Measurements from ENCODE around the gene SCAF8.
A peak's percentile ranks its signal among the peaks of the same experiment; 100 is the strongest.
"Not testable (repeated sequence)": the region's sequence is repeated elsewhere in the genome, so short reads cannot be mapped to it uniquely, and the experiment has no call there.

SCAF8 gene, protein sequence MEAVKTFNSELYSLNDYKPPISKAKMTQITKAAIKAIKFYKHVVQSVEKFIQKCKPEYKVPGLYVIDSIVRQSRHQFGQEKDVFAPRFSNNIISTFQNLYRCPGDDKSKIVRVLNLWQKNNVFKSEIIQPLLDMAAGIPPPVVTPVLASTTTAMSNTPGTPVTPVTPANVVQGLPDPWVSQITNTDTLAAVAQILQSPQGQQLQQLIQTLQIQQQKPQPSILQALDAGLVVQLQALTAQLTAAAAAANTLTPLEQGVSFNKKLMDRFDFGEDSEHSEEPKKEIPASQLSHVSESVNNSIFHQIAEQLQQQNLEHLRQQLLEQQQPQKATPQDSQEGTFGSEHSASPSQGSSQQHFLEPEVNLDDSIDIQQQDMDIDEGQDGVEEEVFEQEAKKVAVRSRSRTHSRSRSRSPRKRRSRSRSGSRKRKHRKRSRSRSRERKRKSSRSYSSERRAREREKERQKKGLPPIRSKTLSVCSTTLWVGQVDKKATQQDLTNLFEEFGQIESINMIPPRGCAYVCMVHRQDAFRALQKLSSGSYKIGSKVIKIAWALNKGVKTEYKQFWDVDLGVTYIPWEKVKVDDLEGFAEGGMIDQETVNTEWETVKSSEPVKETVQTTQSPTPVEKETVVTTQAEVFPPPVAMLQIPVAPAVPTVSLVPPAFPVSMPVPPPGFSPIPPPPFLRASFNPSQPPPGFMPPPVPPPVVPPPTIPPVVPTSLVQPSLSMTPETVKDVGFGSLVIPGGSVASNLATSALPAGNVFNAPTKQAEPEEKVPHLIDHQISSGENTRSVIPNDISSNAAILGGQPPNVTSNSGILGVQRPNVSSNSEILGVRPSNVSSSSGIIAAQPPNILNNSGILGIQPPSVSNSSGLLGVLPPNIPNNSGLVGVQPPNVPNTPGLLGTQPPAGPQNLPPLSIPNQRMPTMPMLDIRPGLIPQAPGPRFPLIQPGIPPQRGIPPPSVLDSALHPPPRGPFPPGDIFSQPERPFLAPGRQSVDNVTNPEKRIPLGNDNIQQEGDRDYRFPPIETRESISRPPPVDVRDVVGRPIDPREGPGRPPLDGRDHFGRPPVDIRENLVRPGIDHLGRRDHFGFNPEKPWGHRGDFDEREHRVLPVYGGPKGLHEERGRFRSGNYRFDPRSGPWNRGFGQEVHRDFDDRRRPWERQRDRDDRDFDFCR (N-terminal part only)

DNA sequence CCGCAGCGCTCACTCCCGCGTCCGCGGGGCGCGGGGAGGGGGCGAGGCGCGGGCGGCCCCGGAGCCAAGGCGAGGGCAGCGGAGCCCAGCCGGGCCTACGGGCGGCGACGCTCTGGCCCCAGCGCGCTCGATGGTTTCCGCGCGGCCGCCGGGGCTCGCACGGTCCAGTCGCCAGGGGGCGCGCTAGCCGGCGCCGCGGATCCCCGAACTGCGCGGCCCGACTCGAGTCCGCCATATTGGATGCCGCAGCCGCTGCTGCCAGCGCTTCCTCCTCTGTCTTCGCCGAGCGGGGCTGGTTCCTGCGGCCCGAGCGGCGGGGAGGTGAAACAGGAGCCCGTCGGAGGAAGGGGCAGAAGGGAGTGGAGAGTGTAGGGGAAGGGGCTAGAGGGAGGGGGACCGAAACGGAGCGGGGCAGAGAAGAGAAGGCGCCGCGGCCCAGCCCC, at the start of gene SCAF8:
TSS of gene SCAF8 (plus strand) at position 234 of the 443 bp plus-strand sequence. CDS start 485 bp downstream, outside the sequence.
- peak; percentile 81 for DNase-seq (ENCODE audit: low read depth)

DNA sequence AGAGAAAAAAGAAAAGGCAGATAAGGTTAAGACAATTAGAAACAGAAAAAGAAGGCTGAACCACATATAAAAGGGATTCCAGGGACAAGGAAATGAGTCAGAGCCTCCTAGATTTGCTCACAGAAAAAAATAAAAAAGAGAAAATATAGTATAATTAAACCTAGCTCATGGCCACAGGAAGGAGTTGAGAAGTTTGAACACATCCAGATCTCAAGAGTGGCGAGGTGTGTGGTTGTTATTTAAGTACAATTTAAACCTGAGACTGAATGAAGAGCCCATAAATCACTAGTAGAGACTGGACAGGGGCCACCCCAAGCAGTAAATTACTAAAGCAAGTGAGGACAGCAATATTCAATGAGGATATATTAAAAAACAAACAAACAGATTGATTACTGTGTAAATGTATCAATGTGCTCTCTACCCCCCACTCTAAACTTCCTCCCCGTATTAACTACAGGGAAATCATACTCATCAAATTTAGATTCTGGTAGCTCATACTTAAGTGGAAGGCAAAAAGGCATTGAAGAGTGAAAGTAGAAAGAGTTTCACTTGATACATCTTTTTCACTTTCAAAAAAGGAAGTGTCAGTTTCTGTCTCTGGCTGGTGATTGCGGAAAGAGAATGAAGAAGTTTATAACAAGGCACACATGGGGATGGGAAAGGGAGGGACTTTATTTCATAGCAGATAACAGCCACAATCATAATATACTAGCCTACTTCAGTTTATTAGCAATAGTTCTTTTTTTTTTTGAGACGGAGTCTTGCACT, 49.3 kb upstream of the SCAF8 start:
- no peak for DNase-seq (ENCODE audit: low read depth)

DNA sequence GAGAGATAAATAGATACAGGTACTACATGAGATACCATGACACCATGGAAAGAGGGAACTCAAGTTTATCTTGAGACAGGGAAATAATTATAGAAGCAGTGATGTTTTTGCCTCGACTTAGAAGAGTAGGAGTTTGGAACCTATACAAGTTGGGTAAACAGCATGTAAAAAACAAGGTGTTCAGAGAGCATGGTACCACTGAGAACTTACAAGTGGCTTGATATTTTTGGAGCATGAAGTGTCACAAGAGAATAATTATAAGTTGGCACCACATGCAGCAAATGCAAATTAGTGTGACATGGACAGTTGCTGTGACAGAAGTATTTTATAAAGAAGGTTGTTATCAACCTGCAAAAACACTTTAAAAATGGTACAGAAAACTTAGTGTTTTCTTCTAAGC, 47.1 kb upstream of the SCAF8 start:
- no peak for DNase-seq (ENCODE audit: low read depth)

DNA sequence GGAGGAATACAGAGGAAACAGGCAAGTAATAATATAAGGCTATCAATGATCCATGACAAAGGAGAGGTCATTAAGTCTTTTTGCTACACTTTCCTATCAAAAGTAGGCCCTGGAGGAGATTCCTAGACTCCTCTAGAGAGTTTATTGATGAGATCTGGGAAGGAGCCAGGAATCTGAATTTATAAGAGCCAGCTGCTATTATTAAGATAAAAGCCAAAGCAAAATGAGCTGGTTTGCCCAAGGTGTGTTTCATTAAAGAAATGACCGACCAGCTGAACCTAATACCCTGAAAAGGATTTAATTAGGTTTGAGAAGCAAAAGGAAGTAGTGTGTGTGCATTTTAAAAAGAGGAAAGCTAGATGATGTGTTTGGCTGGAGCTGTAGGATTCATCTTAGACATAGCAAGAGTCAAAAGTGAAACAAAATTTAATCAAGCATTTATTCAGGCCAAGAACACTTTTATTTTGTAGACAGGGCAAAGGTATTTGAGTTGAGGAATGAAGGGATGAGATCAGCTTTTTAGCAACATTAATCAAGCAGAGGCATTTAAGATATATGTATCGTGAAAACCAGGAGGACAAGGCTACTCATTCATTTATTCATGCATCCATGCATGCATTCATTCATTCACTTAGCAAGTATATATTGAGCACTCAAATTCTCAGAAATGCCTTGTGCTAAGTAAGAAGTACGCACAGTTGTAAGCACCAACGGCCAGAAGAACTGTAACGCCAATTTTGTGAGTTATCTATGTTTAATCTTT, 43.5 kb upstream of the SCAF8 start:
- DNase-seq (ENCODE audit: low read depth) = no peak

DNA sequence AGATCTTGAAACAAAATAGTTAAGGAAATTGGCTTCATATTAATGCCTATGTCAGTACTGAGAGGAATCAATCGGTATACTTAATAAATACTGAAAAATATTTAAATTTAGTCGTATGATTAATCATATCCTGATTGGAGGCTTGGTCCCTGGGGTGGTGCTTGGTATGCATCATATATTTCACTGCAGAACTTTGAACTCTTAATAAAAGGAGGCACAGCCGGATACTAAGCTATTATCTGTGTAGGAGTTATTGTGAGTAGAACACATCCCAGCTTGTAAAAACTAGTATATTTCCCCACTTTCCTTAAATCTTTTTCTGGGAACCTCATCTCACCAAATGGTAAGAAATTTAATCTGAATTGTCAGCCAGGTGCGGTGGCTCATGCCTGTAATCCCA, 42.4 kb upstream of the SCAF8 start:
- no peak for DNase-seq (ENCODE audit: low read depth)

DNA sequence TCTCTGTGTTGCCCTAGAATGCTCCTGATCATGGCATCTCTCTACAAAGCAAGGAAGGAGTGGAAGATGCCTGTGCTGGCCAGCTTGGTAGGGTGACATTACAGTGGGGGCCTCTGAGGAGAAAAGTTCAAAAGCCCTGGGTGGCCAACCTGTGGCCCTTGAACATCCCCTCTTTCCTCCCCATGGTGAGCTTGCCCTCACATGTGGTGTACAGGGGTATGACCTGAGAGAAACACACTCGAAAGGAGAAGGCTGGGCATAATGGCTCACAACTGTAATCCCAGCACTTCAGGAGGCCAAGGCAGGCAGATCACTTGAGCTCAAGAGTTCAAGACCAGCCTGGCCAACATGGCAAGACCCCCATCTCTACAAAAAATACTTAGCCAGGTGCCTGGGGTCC, 36.6 kb upstream of the SCAF8 start:
- no peak for DNase-seq (ENCODE audit: low read depth)

DNA sequence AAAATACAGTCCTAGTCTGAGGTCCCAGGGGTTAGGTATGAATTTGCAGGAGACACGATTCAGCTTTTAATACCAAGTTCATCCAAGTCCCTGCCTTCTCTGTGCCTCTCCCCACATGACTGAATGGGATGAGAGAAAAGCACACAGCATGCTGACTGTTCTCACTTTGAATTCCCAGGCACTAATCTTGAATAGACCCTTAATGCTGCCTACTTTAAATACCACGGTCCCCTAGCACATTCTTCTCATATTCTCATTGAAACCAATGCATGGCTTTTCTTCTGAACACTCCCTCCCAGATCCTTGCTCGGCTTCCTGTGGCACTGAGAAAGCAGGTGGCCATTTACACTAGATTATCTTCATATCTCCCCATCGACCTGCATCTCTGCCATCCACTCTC, 30.1 kb upstream of the SCAF8 start:
- no peak for DNase-seq (ENCODE audit: low read depth)

DNA sequence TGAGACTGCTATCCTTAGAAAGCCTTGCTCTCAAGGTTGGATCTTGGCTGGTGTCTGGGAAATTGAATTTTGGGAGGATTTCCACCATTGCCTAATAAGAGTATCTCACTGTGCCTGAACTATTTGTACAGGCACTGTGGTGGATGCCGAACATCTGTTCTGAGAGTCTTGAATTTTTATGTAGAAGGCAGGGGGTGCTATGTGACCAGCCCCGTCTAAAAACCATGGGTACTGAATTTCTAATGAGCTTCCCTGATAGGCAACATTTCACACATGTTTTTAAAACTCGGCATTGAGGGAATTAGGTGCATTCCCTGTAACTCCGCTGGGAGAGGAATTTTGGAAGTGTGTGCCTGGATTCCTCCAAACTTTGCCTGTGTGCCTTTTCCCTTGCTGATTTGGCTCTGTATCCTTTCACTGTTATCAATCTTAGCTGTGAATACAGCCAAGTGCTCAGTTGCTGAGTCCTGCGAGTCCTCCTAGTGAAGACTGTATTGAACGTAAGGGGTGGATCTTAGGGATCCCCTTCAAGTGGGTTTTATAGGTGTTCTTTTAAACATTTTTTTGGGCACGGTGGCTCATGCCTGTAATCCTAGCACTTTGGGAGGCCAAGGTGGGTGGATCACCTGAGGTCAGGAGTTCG, 27.6 kb upstream of the SCAF8 start:
- no peak for DNase-seq (ENCODE audit: low read depth)

DNA sequence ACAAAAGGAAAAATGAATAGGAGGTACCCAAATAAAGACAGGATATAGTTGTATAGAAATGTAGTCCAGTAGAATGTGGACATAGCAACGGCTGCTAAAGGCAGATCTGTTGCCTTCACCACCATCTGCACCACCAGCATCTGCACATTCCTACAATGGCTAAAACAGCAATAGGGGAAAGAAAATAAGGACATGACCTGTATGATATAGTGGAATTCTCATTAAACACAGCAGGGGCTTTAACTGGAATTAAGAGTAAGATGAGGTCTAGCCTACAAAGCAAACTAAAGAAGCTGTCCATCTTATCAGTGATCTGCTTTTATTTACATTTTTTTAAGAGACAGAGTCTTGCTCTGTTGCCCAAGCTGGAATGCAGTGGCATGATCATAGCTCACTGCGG, 26.8 kb upstream of the SCAF8 start:
- no peak for DNase-seq (ENCODE audit: low read depth)

DNA sequence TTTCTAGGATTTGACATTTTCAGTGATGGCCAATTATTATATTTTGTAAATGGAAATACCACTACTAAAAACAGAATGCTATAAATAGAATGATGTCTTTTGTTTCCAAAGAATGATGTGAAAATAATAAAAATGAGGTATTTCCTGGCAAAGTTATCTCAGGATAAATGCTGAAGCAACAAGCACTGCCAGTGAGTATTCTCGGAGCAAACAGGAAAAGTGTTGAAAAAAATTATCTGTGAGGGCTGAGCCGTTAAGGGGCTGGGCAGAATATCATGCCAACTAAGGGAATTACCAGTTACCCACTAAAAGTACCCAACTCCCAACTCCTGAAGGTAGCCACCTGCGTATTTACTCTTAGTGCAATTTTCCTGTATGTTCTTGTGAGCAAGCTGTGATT, 23.6 kb upstream of the SCAF8 start:
- DNase-seq (ENCODE audit: low read depth) = no peak

DNA sequence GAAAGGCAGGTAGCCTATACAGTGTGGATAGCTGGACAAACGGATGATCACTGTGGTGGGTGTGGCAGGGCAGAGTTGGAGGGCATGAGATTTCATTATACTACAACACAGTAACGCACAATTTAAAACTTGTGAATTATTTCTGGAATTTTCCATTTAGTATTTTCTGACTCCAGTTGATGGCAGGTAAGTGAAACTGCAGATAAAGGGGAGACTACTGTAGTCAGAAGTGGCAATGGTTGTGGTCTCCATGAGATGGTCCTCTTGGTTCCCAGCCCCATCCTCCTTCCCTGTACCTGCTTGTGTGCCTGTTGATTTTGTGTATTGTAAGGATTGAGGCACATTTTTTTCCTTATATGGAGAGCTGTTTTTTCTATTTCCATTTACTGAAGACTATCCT, 22.5 kb upstream of the SCAF8 start:
- DNase-seq (ENCODE audit: low read depth) = no peak

DNA sequence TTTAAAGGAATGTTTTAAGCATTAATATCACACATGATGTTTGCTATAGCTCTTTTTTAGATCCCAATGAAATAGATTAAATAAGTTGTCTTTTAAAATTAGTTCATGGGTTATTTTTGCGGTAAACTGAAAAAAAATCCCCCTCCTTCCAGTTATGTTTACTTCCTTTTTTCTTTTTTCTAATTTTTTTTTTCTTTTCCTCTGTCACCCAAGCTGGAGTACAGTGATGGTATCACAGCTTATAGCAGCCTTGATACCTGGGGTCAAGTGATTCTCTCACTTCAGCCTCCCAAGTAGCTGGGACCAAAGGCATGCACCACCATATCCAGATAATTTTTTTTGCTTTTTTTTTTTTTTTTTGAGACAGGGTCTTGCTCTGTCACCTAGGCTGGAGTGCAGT, 17.8 kb upstream of the SCAF8 start:
- no peak for DNase-seq (ENCODE audit: low read depth)

DNA sequence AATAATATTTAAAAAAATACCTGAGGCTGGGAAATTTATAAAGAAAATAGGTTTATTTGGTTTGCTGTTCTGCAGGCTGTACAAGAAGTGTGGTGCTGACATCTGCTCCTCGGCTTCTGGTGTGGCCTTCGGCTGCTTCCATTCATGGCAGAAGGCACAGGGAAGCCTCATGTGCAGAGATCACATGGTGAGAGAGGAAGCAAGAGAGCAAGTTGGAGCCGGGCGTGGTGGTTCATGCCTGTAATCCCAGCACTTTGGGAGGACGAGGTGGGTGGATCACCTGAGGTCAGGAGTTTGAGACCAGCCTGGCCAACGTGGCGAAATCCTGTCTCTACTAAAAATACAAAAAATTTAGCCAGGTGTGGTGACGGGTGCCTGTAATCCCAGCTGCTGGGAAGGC, 16.9 kb upstream of the SCAF8 start:
- DNase-seq (ENCODE audit: low read depth) = not testable (repeated sequence)

DNA sequence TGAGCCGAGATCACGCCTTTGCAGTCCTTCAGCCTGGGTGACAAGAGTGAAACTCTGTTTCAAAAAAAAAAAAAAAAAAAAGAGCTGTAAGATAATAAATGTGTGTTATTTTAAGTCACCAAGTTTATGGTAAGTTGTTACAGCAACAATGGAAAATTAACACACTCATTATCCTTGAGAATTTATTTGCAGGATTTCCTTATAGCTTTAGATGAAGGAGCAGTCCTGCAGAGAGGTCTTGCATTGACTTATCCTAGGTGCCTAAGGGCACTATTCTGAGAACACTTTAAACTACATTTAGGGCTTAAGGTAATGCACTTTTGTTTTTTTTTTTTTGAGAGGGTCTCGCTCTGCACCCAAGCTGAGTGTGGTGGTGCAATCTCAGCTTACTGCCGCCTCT, 13.8 kb upstream of the SCAF8 start:
- no peak for DNase-seq (ENCODE audit: low read depth)

DNA sequence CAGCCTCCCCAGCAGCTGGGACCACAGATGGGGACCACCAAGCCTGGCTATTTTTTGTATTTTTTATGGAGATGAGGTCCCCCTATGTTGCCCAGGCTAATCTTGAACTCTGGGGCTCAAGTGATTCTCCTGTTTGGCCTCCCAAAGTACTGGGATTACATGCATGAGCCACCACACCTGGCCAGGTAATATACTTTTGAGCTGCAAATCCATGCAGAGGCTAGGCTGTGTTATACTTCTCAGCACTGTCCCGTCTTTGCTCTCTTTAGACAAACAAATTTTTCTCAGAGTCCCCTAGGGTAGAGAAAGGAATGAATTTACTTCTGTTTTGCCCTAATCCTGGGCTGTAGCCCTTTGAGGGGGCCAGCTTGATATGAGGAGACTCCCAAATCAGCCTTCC, 13.4 kb upstream of the SCAF8 start:
- no peak for DNase-seq (ENCODE audit: low read depth)

DNA sequence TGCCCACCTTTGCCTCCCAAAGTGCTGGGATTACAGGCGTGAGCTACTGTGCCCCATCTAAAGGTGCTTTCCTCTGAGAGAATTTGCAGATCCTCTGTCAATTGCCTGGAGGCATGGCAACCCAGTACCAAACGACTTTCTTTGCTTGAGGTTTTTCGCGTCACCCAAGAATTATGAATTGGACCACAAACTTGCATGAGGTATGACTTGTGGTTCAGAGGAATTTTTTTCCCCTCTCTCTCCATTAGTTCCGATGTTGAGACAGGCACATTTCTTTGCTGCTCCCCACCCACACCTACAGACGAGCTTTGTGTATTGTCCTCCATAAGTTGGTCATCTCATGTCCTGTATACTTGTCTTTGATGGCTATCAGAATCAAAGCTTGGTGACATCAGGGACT, 11.8 kb upstream of the SCAF8 start:
- no peak for DNase-seq (ENCODE audit: low read depth)

DNA sequence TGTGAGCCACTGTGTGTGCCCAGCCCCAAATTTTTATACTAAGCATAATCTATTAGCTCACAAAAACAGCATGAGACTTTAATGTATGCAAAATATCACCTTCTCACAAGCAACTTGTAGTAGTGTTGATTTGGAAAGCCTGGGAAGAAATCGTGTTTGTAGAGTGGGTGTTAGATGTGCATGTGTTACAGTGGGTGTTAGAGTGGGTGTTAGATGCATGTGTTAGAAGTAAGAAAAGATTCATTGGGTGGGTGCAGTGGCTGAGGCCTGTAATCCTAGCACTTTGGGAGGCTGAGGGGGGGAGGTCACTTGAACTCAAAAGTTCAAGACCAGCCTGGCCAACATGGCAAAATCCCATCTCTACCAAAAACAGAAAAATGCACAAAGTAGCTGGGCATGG, 6.3 kb upstream of the SCAF8 start:
- no peak for DNase-seq (ENCODE audit: low read depth)

DNA sequence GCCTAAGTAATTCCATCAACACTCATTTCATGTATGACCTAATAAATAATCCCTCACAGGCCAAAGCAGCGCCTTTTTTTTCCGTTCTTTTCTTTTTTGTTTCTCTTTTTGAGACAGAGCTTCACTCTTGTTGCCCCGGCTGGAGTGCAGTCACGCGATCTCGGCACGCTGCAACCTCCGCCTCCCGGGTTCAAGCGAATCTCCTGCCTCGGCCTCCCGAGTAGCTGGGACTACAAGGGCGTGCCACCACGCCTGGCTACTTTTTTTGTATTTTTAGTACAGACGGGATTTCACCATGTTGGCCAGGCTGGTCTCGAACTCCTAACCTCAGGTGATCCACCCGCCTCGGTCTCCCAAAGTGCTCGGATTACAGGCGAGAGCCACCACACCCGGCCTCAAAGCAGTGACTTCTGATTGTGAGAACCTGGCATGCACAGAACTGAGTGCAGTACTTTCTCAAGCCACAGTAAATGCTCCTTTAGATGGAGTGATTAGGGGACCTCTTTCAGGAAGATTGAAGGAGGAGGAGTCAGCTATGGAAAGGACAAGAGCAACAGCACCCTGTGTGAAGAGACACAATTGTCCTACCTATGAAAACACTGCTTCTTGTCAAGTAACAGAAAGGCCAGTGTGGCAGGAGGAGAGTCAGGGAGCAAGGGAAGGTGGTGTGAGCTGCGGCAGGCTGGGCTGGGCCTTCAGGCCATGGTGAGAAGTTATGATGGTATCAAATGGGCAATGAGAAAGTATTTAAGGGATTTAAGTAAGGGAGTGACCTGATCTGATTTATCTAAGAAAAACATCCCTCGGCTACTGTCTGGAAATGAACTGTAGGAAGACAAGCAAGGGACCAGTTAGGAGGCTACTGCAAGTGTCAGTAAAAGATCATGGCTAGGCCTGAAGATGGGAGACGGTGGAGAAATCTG, 1.7 kb upstream of the SCAF8 start:
- DNase-seq (ENCODE audit: low read depth) = no peak

DNA sequence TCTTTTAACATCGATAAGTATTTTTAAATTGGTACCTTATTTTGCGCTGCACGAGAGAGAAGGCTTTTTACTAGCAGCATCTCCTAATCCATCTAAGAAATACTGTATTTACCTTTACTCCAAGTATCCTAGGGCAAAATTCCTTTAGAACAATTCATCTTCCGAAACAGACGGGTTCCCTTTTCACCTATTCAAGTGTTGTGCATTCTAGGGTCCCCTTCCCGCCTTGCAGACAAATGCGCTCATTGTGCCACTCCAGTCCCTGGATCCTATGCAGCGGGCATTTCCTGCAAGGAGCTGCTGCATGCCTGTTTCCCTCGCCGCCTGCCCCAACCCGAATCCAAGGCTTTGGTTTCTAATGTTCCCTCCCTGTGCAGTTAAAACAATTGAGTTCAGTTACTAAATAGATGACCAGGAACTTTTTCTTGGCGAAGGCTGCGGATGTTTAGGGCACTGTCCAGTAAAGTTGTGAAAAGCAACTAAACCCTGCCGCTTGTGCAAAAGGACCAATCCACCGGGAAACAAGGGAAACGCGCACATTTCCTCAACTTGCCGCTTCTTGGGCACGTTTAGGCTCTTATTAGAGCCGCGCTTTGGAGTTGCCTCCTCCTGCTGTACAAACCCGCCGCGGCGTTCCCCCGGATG, 556 bp upstream of the SCAF8 start:
- no peak for DNase-seq (ENCODE audit: low read depth)
